Activated T-cell treated with anti-CD3 and anti-CD28 coated beads, Interleukin-2, amount 50 U/mL, for 24 hours (primary cell): ENCODE measurements around the gene TAMM41.

Source experiments
- DNase-seq: peaks from one replicate; pipeline ENCODE4 v3.0.0-alpha.2; 2020
- H3K27ac Mint-ChIP-seq: 2 replicates; pipeline ENCODE4 v1.8.0; 2020; ENCODE audit warnings: mild to moderate bottlenecking, mixed read lengths
- H3K27me3 Mint-ChIP-seq: 2 replicates; pipeline ENCODE4 v1.8.0; 2020; ENCODE audit warnings: mixed read lengths
- H3K36me3 Mint-ChIP-seq: 2 replicates; pipeline ENCODE4 v1.8.0; 2020; ENCODE audit warnings: low read depth, mixed read lengths
- H3K4me1 Mint-ChIP-seq: 2 replicates; pipeline ENCODE4 v1.8.0; 2020; ENCODE audit warnings: low read depth, mixed read lengths
- H3K4me3 Mint-ChIP-seq: 2 replicates; pipeline ENCODE4 v1.8.0; 2020; ENCODE audit warnings: mild to moderate bottlenecking, moderate library complexity, mixed read lengths
- H3K9me3 Mint-ChIP-seq: 2 replicates; pipeline ENCODE4 v1.8.0; 2020; ENCODE audit warnings: mixed read lengths

TAMM41 gene

DNA sequence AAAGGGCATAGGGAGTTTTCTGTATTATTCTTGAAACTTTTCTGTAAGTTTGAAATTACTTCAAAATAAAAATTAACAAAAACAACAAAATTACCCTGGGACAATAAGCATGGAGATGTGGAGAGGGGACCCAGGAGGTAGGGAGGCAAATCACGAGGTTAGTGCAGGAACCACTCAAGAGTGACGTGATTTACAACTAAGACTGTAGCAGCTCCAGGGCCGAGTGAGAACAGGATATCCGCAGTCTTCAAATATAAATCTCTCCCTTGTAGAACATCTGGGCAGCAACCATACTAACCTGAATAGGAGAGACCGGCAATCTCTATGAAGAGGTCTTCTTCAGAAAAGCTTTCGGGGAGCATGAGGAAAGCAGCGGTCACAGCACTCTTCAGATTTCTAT is 17.3 kb downstream of the TAMM41 start:
- H3K4me3 Mint-ChIP-seq = no peak overlapping the region
- H3K36me3 Mint-ChIP-seq = peaks cover 93% of the 10 kb centered on the region
- H3K4me1 Mint-ChIP-seq = peaks cover 5% of the 10 kb centered on the region
- no peaks in the 10 kb centered on the region for H3K27me3 Mint-ChIP-seq
- H3K9me3 Mint-ChIP-seq = no peaks in the 10 kb centered on the region
- DNase-seq = no peak
- no peak overlapping the region for H3K27ac Mint-ChIP-seq

DNA sequence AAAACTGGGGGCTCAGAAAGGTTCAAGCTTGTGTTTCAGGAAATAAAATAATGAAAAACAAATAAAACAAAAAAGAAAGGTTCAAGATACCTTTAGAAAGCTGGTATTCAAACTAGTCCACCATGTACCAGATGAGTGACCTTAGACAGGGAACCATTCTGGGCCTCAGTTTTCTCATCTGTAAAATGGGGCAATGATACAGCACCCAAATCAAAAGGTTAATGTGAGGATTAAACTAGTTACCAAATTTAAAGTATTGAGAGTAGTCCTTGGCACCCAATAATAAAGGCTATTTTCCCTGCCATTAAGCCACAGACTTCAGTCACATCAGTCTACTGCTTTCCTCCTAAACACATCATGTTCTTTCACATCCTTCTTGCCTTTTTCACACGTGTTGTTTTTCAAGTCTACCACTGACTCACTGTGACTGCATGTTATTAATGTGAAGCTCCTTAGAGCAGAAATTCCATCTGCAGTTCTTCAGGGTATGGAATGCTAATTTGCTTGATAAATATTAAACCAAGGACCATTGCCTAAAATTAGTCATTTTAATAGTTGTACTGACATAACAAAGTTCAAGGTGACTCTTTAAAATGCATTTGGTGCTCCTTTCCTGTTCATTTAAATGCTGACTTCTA is 19.9 kb downstream of the TAMM41 start:
- no peaks in the 10 kb centered on the region for H3K27me3 Mint-ChIP-seq
- no peak overlapping the region for H3K4me3 Mint-ChIP-seq
- peaks cover 97% of the 10 kb centered on the region for H3K36me3 Mint-ChIP-seq
- peaks cover 14% of the 10 kb centered on the region for H3K4me1 Mint-ChIP-seq
- no peak for DNase-seq
- H3K27ac Mint-ChIP-seq = peak overlapping the region; percentile 63
- no peaks in the 10 kb centered on the region for H3K9me3 Mint-ChIP-seq

DNA sequence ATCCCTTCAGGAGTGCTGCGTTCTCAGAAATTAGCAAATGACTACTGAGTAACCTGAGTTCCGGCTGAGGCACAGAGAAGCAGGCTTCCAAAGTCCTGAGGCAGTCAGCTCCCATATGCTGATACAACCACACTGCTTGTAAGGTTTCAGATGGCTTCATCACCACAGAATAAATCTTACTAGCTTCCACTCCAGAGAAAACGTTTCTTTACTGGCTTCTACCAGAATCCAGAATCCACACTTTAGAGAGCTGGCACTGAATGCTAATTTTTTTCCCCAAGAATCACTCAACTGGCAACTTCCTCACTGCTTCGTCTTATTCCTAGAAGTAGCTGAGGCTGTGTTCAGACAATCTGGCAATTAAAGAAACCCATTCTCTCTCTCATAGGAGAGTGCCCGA is 21.4 kb downstream of the TAMM41 start:
- H3K9me3 Mint-ChIP-seq = no peaks in the 10 kb centered on the region
- DNase-seq = no peak
- H3K4me3 Mint-ChIP-seq = no peak overlapping the region
- peaks cover 29% of the 10 kb centered on the region for H3K4me1 Mint-ChIP-seq
- no peak overlapping the region for H3K27ac Mint-ChIP-seq
- H3K36me3 Mint-ChIP-seq = peaks cover 98% of the 10 kb centered on the region
- no peaks in the 10 kb centered on the region for H3K27me3 Mint-ChIP-seq

DNA sequence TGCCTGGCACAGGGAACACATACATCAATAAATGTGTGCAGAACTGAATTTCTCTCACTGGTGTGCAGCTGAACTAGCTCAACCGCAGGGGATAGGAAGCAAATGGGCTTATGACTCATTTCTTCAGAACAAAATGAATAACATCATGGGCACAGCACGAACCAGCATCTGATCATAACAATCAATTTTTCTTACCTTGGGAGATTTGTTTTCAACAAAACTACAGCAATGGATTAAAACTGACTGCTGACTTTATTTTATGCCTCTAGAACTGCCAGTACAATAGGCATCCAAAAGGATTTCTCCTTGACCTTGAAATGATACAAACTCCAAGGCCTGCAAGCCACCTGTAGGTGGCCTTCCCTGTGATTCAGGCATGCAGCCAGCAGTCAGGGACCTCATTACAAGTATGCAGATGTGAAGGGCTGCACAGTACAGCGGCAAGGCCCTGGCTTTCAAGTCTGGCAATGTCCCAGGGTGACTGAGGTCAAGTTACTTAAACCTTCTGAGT is 26.1 kb downstream of the TAMM41 start:
- Mint-ChIP-seq H3K4me1 (peaks cover 35% of the 10 kb centered on the region), H3K9me3 (no peaks in the 10 kb centered on the region), H3K27me3 (no peaks in the 10 kb centered on the region), H3K27ac (peak overlapping the region; percentile 73), H3K36me3 (peaks cover 100% of the 10 kb centered on the region), H3K4me3 (no peak overlapping the region)
- DNase-seq = no peak

DNA sequence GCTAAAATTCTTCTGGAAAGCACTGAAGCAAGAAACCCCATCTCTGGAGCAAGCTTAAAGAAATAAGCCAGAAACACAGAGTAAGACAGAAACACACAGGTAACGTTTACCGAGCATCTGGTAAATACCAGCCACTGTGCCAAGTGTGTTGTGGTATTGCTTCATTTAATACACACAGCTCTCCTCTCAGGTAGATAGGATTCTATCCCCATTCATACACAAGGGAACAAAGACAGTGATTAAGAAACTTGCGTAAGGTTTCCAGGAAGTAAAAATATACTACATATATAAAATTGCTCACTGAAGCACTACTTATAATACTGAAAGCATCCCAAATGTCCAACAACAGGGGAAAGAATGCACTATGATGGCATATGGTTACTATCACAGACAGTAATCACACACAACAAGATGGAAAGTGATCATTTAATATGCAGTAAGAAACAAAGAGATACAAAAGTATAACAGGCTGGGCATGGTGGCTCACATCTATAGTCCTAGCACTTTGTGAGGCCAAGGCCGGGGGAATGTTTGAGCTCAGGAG is 27.5 kb downstream of the TAMM41 start:
- no peak for DNase-seq
- no peaks in the 10 kb centered on the region for H3K27me3 Mint-ChIP-seq
- peak overlapping the region; percentile 32 for H3K27ac Mint-ChIP-seq
- no peaks in the 10 kb centered on the region for H3K9me3 Mint-ChIP-seq
- H3K36me3 Mint-ChIP-seq = peaks cover 100% of the 10 kb centered on the region
- peaks cover 32% of the 10 kb centered on the region for H3K4me1 Mint-ChIP-seq
- no peak overlapping the region for H3K4me3 Mint-ChIP-seq

DNA sequence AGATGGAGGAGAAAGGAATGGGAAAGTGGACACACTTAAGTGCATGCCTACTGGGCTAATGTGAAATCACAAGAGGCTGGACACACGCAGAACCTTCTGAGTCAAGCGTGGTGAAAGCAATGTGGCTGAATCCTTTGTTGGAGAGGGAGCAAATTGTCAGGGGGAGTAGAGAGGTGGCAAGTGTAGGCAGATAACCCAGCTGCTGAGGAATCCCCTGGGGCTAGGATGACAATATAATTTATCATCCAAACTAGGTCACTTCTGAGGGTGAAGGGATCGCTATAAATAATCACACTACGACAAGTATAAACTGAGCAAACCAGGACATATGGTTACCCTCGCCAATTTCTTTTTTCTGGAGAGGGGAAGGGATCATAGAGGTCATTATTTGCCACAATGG is 28.7 kb downstream of the TAMM41 start:
- Mint-ChIP-seq H3K27me3 (no peaks in the 10 kb centered on the region), H3K9me3 (no peaks in the 10 kb centered on the region), H3K4me1 (peaks cover 32% of the 10 kb centered on the region), H3K4me3 (no peak overlapping the region), H3K27ac (no peak overlapping the region), H3K36me3 (peaks cover 97% of the 10 kb centered on the region)
- no peak for DNase-seq

DNA sequence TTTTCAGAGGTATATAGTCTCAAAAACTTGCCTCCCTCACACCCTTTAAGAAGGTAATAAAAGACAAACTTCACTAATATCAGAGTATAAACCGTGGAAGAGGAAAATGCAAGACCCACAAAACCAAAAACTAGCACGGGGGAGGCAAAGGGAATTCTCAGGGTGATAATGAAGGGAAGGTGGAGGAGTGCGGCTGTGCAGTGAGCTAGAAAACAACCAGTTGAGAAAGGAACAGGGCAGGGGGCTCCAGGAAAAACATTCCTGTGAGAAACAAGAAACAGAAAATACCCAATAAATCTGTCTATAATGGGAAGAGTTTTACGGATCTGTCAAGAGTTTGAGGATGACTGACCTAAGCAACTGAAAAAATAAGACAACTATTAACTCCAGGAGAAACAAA is 31.6 kb downstream of the TAMM41 start:
- Mint-ChIP-seq H3K36me3 (peaks cover 91% of the 10 kb centered on the region), H3K9me3 (no peaks in the 10 kb centered on the region), H3K27me3 (no peaks in the 10 kb centered on the region), H3K4me3 (no peak overlapping the region), H3K4me1 (peaks cover 9% of the 10 kb centered on the region), H3K27ac (no peak overlapping the region)
- DNase-seq = no peak

DNA sequence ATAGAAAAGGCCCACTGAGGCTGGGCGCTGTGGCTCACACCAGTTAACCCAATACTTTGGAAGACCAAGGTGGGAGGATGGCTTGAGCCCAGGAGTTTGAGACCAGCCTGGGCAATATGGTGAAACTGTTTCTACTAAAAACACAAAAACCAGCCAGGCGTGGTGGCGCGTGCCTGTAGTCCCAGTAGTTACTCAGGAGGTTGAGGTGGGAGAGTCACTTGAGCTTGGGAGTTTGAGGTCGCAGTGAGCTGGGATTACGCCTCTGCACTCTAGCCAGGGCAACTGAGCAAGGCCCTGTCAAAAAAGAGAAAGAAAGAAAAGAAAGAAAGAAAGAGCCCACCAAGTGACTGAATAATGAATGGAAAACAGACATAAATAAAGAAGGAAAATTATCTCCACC is 32.0 kb downstream of the TAMM41 start:
- peaks cover 6% of the 10 kb centered on the region for H3K4me1 Mint-ChIP-seq
- H3K4me3 Mint-ChIP-seq = no peak overlapping the region
- no peaks in the 10 kb centered on the region for H3K27me3 Mint-ChIP-seq
- H3K9me3 Mint-ChIP-seq = no peaks in the 10 kb centered on the region
- H3K36me3 Mint-ChIP-seq = peaks cover 91% of the 10 kb centered on the region
- DNase-seq = no peak
- no peak overlapping the region for H3K27ac Mint-ChIP-seq

DNA sequence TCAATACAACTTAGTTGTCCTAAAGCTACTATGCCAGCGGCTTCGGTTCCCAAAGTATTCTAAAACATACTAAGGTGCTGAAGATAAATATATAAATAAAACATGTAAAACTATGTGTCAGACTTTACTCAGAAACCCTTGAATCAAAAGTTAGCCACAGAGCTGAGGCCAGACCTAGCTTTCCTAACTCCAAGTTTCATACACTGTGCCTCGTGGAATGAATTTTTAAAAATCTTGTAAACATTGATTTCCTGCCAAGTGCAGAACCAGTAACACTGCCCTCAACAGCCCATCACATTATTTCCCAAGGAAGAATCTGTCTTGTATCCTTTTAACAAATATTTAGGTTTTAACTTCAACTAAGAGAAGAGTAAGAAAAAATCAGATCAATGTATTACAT is 36.4 kb downstream of the TAMM41 start:
- H3K27ac Mint-ChIP-seq = peak overlapping the region; percentile 57
- H3K4me1 Mint-ChIP-seq = peaks cover 9% of the 10 kb centered on the region
- H3K27me3 Mint-ChIP-seq = no peaks in the 10 kb centered on the region
- no peak for DNase-seq
- peaks cover 91% of the 10 kb centered on the region for H3K36me3 Mint-ChIP-seq
- no peaks in the 10 kb centered on the region for H3K9me3 Mint-ChIP-seq
- H3K4me3 Mint-ChIP-seq = no peak overlapping the region

DNA sequence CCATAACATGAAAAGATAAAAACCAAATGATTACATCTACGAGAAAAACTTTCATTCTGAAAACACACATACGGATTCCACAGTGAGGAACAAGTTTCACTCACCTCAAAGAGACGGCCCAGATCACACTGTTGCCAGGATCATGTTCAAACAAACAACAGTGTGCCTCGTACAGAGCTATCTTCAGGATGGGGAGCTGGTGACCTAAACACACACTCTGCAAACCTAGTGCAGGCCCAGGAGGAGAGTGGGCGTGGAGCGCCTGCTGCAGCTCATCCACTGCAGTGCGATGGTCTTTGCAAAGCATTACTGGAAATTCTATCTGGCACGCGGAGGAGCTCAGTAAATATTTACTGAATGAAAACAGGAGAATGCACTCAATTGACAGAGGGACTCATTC is 38.5 kb downstream of the TAMM41 start:
- no peaks in the 10 kb centered on the region for H3K27me3 Mint-ChIP-seq
- H3K4me3 Mint-ChIP-seq = no peak overlapping the region
- H3K4me1 Mint-ChIP-seq = peaks cover 9% of the 10 kb centered on the region
- peaks cover 88% of the 10 kb centered on the region for H3K36me3 Mint-ChIP-seq
- no peak for DNase-seq
- peak overlapping the region; percentile 30 for H3K27ac Mint-ChIP-seq
- H3K9me3 Mint-ChIP-seq = no peaks in the 10 kb centered on the region

DNA sequence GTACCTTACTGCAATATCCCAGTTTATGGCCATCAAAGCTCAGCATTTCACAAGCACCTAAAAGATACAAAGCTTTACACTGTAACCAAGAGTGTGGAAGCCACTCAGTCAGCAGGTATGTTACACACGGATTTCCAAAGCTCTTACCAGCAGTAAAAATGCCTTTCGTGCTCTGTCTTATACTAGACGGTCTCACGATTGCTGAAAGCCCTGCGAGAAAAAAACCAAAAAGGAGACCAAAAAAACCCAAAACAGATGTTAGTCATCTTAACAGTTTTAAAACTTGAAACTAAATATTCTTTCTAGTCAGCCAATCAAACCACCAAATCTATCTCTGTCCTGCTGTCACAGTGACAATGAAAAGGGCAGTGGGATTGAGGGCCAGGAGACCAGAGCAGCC is 39.0 kb downstream of the TAMM41 start:
- Mint-ChIP-seq H3K27ac (peak overlapping the region; percentile 30), H3K4me3 (no peak overlapping the region), H3K27me3 (no peaks in the 10 kb centered on the region), H3K4me1 (peaks cover 9% of the 10 kb centered on the region), H3K9me3 (no peaks in the 10 kb centered on the region), H3K36me3 (peaks cover 89% of the 10 kb centered on the region)
- no peak for DNase-seq

DNA sequence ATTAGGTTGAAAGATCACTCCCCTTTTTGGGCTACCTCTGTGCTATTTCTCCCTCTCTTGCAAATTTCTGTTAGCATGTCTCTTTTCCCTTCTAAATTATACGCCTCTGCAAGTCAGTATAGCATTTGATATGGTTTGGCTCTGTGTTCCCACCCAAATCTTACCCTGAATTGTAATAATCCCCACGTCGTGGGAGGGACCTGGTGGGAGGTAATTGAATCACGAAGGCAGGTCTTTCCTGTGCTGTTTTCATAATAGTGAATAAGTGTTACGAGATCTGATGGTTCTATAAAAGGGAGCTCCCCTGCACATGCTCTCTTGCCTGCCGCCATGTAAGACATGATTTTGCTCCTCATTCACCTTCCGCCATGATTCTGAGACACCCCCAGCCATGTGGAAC is 41.0 kb downstream of the TAMM41 start:
- Mint-ChIP-seq H3K27me3 (no peaks in the 10 kb centered on the region), H3K27ac (no peak overlapping the region), H3K4me3 (no peak overlapping the region), H3K36me3 (peaks cover 93% of the 10 kb centered on the region), H3K4me1 (peaks cover 9% of the 10 kb centered on the region), H3K9me3 (peaks cover 2% of the 10 kb centered on the region)
- no peak for DNase-seq

DNA sequence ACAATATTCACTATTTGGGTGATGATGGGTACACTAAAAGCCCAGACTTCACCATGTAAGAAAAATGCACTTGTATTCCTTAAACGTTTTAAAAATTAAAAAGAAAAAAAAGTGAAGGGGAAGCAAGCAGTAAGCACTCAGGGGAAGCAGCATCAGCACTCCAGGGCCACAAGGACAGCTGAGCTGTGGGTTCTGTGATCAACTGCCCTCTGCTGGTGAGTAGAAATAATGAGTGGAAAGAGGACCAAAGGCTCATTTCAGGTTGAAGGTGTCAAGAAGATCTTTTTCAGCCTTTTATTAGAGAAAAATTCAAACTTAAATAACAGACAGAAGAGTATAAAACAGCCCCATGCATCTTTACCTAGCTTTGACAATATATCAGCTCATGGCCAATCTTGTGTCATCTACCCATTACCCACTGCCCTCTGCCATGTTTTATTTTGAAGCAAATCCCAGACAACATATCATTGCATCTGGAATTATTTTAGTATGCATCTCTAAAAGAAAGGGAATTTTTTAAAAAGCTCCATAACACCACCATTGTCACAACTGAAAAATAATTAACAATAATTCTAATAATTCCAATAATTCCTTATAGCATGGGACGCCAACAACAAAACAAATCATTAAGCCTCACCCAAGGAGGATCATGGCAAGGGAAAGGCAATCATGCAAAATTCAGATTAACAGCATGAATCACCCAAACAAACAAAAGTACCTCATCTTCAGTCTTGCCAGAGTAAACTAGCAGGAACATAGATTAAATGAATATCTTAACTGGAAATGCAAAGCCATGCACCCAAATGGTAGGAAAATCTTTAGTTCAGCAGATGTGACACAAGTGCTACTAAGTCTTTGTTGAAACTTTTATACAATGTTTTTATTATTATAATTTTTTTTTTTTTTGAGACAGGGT is 42.5 kb downstream of the TAMM41 start:
- Mint-ChIP-seq H3K9me3 (peaks cover 7% of the 10 kb centered on the region), H3K27ac (no peak overlapping the region), H3K27me3 (no peaks in the 10 kb centered on the region), H3K4me3 (no peak overlapping the region), H3K36me3 (peaks cover 95% of the 10 kb centered on the region), H3K4me1 (peaks cover 8% of the 10 kb centered on the region)
- no peak for DNase-seq

DNA sequence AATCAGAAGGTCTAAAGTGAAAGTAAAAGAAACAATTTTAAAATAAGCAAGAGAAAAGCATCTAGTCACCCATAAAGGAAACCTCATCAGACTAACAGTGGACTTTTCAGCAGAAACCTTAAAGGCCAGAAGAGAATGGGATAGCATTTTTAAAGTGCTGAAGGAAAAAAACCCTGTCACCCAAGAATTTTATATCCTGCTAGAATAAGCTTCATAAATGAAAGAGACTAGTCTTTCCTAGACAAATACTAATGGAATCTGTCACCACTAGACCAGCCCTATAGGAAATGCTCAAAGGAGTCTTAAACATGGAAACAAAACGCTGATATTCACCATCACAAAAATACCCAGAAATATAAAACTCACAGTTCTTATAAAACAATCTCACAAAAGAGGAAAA is 46.9 kb downstream of the TAMM41 start:
- Mint-ChIP-seq H3K27ac (no peak overlapping the region), H3K9me3 (peaks cover 7% of the 10 kb centered on the region), H3K4me3 (no peak overlapping the region), H3K36me3 (peaks cover 98% of the 10 kb centered on the region), H3K4me1 (peaks cover 4% of the 10 kb centered on the region), H3K27me3 (no peaks in the 10 kb centered on the region)
- no peak for DNase-seq

DNA sequence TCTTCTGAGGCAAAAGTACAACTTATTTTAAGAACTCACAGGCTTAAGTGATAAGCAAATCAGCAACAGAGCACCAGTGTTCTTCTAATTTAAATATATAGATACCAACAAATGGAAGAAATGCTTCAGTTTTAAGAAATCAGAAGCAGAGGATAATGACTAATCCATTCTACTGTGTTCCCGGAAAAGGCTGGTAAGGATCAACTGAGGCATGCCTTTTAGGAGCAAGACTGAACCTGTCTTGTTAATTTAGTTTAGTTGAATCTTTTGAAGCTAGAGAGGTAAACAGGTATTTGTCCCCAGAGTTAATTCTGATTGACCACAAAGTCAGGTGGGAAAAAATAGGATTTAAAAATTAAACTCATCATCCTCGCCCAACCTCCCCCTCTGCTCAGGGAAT is 51.8 kb downstream of the TAMM41 start:
- no peak for DNase-seq
- Mint-ChIP-seq H3K9me3 (no peaks in the 10 kb centered on the region), H3K27me3 (no peaks in the 10 kb centered on the region), H3K4me1 (peaks cover 4% of the 10 kb centered on the region), H3K4me3 (no peak overlapping the region), H3K27ac (no peak overlapping the region), H3K36me3 (peaks cover 99% of the 10 kb centered on the region)
